Activated CD8-positive, alpha-beta memory T cell treated with anti-CD3 and anti-CD28 coated beads for 36 hours (primary cell): ENCODE results near the gene RPP14. TPM values are rescaled to one million over a fixed set of nuclear protein-coding genes. Genes with fewer than 3 reads are reported as not detected.
"Not testable (repeated sequence)": the region's sequence is repeated elsewhere in the genome, so short reads cannot be mapped to it uniquely, and the experiment has no call there.

Experiments
- CTCF ChIA-PET: fragments of 350-600 bp; sonication (Branson Sonifier 250); formaldehyde crosslinking; loops from one replicate; lab custom pipeline; 2021; ENCODE audit warnings: antibody characterized with exemption; lab: Charles Lee
- POLR2A ChIA-PET: fragments of 350-600 bp; sonication (Branson Sonifier 250); formaldehyde crosslinking; loops from one replicate; lab custom pipeline; 2021; ENCODE audit warnings: antibody characterized with exemption; lab: Charles Lee
- total RNA-seq, 2 experiments: library from RNA; stranded (reverse); gene quantifications; one replicate each; pipeline ENCODE4 v1.2.3, GENCODE V29; 2021

RPP14 gene
- 10 to 100 TPM; 24.9 to 26.7 TPM for total RNA-seq

DNA sequence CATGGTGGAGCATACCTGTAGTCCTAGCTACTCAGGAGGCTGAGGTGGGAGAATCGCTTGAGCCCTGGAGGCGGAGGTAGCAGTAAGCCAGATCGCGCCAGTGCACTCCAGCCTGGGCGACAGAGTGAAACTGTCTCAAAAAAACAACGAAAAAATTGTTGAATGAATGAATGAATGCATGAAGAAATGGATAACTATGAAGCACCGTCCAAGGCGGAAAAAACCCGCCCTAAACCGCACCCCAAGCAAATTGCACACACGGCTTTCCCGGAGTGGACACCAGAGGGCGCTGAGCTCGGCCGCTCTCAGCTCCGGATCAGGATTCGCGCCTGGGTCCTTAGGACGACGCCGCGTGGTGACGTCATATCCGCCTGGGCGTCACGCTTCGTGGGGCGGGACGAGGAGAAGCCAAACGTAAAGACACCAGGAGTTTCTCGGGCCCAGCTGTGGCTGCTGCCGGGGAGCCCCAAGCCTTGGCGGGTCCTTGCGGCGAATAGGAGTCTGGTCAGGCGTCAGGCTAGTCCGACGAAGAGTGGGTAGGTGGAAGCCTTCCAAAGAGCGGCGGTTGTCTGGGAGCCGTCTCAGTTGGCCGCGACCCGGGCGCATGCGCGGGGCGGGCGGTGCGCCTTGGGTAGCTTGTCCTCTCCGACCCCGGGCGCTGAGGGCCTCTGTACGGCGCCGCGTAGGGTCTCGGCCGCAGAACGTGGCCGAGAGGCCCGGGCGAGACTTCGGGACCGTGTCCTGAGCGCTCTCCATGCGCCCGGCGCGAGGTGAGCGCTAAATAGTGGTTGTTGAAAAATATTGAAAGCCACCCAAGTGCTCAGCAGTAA is at the start of gene RPP14, which contains the start of gene HTD2:
RPP14 (plus strand) TSS at position 364 of the 830 bp plus-strand sequence. CDS start 4,085 bp downstream, outside the sequence.
HTD2 (plus strand) TSS at position 639 of the 830 bp plus-strand sequence. CDS start 11,094 bp downstream, outside the sequence.
- CTCF ChIA-PET: interaction anchor here (0.7 to 4.5 kb wide), 31 partner anchors 8 to 322 kb away, joined by 3 to 26 read pairs (median 5); partner anchors contain the start of genes ABHD6, ACOX2, KCTD6 and PXK
- POLR2A ChIA-PET: interaction anchor here (0.6 to 2.2 kb wide), 10 partner anchors 14 to 243 kb away, joined by 3 to 12 read pairs (median 4); partner anchors contain the start of genes ABHD6, KCTD6, PDHB and PXK

DNA sequence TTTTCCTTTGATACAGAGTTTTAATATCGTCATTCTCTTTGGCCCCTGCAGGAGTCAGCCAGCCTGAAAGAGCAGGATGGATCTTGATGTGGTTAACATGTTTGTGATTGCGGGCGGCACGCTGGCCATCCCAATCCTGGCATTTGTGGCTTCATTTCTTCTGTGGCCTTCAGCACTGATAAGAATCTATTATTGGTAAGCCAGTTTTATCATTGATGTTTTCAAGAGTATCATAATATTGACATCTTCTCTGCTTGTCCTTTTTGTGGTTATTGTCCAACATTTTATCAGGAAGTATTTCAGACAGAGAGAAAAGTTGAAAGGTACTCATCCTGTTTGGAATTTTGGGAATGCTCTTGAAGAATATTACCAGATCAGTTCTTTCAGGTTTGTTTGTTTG is 49.5 kb upstream of the RPP14 start:
- POLR2A ChIA-PET: no interaction called here

DNA sequence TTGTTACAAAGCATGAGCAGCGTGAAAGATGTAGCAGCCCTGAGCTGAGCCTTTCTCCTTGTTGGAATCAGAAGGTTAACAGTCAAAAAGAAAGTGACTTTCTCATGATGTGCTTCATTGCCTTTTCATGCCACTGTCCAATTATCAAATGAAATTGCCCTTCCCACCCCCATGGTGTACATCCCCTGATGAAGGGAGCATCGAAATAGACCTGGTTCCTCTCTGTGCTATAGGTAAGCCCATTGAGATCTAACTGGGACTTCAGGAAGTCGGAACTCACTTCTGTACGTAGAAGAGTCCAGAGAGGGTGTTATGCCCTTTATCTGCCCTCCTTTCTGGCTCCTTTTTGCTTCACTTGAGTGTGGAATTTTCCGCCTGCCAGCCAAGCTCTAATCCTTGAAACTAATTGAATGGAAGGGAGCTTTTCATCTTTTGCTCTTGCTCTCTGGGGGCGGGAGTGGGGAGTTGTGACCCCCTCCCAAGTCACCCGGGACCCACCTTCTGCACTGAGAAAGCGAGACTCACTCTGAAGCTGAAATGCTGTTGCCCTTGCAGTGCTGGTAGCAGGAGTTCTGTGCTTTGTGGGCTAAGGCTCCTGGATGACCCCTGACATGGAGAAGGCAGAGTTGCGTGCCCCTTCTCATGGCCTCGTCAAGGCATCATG is 47.5 kb upstream of the RPP14 start:
- POLR2A ChIA-PET: no interaction called here
- CTCF ChIA-PET: no interaction called here

More for the DNA sequence above, 49.5 kb upstream of the RPP14 start:
- CTCF ChIA-PET: no interaction called here

DNA sequence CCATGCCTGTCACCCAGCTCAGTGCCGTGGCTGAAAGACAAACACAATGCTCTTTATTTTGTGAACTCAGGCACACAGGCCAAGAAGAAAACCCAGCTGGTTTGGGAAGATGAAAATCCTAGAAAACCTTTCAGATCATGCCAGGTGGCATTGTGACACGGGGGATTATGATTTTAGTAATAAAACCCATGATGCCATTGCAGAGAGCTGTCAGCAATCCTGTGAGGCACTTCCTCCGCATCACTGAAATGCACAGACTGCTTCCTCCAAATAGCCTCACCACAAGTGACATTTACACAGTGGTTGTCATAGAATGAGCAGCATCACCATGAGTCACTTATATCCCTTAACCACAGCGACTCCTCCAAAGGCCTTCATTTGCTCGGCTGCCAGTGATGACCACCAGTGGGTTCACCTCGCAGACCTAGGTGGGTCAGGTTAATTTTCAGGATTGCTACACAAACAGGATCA is 45.7 kb upstream of the RPP14 start:
- ChIA-PET CTCF (no interaction called here), POLR2A (no interaction called here)

DNA sequence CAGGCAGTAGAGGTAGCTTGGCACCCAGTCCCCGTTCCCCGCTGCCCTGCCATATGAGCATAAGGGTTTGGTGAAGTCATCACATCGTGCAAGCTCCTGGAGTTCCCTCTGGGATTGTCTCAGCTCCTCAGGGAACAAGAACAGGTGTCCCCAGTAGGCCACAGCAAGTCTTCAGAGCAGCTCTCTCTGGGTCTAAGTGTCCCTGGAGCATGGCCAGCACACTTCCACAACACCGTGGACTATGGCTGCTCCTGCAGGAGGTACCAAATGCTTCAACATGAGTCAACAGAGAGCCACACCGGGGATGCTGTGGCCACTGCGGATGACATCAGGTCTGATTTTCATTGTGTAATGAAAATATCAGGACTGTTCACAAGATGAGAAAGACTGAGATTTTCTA is 45.3 kb upstream of the RPP14 start:
- CTCF ChIA-PET: no interaction called here
- POLR2A ChIA-PET: no interaction called here

DNA sequence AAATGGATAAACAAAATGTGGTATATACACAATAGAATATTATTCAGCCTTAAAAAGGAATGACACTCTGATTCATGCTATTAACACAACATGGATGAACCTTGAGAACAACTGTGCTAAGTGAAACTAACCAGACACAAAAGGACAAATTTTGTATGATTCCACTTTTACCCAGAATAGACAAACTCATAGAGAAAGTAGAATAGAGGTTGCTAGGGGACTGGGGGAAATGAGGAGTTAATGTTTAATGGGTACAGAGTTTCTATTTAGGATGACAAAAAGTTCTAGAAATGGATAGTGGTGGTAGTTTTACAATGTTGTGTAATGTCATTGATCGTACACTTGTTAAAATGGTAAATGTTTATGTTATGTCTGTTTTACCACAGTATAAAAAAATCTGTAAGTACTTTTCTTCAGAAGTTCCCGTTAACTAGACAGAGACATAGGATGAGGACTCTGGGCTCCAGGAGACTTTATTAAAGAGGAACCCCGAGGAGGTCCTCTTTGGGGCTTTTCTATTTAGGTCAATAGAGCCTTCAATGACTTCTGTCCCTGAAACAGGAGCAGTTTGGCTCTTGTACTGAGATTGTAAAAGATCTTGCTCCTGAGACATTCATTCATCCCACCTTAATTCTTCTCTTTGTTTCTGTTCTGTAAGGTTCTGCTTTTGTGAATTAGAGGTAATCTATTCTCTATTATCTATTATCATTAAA is 43.9 kb upstream of the RPP14 start:
- ChIA-PET CTCF (no interaction called here), POLR2A (no interaction called here)

DNA sequence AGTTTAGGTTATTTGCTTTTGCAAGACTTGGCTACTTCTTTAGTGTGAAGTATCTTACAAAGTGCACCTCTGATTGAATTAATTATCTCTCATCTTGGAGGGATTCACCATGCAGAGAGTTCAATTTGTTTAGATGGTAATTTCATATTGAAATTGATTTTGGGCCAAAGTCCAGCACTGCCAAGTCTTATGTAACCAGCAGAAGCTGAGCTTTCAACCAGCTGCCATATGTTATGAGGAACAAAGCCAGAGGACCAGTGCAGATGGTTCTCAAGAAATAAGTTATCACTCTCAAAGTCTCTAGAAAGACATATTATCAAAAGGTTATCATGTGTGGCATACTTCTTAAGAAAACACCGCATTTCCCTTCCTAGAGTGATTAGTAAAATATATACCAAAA is 39.5 kb upstream of the RPP14 start:
- ChIA-PET CTCF (no interaction called here), POLR2A (no interaction called here)

DNA sequence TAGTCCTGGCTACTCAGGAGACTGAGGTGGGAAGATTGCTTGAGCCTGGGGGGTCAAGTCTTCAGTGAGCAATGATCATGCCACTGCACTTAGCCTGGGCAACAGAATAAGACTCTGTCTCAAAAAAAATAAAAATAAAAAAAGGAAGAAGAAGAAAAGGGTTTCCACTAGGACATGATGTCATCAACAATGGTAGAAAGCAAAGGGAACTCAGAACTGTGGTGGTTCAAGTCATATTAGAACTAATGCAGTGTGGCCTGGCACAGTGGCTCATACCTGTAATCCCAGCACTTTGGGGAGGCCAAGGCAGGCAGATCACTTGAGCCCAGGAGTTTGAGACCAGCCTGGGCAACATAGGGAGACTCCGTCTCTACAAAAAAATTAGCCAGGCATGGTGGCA is 38.5 kb upstream of the RPP14 start:
- CTCF ChIA-PET, POLR2A ChIA-PET: not testable (repeated sequence)

DNA sequence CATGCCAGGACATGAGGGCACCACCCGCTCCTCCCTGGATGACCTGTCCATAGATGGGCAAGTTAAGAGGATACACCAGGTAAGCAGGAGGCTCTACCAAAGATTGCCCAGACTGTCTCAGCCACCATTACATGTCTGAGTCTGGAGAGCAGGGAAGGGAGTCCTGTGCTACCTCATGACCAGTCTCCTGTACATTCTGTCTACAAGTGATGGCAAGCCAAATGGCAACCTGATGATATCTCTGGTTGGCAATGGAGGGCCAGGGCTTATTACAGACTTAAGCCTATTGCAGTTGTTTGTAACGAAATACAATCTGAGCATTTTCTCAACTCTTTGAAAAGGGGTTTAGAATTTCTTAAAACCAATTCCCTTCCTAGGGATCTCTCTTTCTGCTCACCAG is 36.7 kb upstream of the RPP14 start:
- CTCF ChIA-PET: interaction anchor here (0.6 kb wide), 1 partner anchor 45 kb away, joined by 3 read pairs; no protein-coding TSS in a partner anchor
- POLR2A ChIA-PET: no interaction called here

DNA sequence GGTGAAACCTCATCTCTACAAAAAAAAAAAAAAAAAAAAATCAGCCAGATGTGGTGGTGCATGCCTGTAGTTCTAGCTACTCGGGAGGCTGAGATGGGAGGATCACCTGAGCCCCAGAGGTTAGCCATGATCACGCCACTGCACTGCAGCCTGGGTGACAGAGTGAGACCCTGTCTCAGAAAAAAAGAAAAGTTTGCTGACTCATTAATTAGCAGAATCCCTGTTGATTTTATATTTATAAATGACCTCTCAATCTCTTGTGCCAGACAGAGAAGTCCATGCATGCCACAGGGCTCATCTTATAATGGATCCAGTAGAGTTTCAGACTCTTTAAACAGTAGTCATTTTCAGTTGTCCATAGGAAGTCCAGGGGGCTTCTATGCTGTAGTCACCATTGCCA is 35.6 kb upstream of the RPP14 start:
- CTCF ChIA-PET: no interaction called here
- POLR2A ChIA-PET: no interaction called here

DNA sequence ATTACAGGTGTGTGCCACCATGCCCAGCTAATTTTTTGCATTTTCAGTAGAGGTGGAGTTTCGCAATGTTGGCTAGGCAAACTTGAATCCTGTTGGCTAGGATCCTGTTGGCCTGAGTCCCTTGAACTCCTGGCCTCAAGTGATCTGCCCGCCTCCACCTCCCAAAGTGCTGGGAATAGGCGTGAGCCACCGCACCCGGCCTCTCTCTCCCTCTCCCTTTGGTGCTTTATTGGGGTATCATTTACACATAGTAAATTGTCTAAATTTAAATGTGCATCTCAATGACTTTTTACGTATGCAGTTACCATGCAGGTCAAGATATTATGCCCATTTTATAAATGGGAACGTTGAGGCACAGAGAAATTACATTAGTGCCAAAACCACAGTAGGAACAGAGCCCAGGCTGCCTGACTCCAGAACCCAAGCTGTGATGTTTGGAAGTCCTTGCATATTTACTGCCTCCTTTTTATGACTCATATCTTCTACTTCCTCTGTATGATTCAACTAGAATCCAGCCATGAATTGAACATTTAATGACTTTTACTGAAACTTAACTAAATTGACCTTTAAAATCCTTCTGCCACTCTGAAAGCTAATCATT is 34.0 kb upstream of the RPP14 start:
- ChIA-PET CTCF (interaction anchor here (1.2 to 1.8 kb wide), 2 partner anchors 11 to 34 kb away, joined by 3 to 4 read pairs; partner anchors contain the start of genes HTD2 and RPP14), POLR2A (no interaction called here)

DNA sequence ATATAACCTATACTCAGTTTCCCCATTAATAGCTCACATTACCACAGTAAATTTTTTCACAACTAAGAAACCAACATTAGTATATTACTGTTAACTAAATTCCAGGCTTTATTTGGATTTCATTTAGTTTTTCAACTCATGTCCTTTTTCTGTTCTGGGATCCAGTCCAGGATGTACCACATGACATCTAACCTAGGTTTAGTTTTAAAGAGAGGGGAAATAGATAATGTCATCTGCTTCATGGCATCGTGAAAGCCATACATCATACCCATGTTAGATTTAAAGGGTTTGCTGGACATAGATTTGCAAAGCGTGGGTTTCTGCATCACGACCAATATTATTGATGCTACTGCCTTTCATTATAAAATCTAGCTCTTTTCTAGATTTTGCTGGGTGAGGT is 33.2 kb upstream of the RPP14 start:
- POLR2A ChIA-PET: no interaction called here
- CTCF ChIA-PET: interaction anchor here (1.2 to 1.8 kb wide), 2 partner anchors 10 to 33 kb away, joined by 3 to 4 read pairs; partner anchors contain the start of genes HTD2 and RPP14

DNA sequence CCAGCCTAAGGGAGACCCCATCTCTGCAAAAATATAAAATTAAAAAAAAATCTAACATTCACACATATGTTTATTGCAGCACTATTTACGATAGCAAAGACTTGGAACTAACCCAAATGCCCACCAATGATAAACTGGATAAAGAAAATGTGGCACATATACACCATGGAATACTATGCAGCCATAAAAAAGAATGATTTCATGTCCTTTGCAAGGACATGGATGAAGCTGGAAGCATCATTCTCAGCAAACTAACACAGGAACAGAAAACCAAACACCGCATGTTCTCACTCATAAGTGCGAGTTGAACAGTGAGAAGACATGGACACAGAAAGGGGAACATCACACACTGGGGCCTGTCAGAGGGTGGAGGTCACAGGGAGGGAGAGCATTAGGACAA is 32.7 kb upstream of the RPP14 start:
- CTCF ChIA-PET: interaction anchor here (1.8 kb wide), 1 partner anchor 33 kb away, joined by 4 read pairs; the partner anchor contains the start of genes HTD2 and RPP14
- POLR2A ChIA-PET: not testable (repeated sequence)

DNA sequence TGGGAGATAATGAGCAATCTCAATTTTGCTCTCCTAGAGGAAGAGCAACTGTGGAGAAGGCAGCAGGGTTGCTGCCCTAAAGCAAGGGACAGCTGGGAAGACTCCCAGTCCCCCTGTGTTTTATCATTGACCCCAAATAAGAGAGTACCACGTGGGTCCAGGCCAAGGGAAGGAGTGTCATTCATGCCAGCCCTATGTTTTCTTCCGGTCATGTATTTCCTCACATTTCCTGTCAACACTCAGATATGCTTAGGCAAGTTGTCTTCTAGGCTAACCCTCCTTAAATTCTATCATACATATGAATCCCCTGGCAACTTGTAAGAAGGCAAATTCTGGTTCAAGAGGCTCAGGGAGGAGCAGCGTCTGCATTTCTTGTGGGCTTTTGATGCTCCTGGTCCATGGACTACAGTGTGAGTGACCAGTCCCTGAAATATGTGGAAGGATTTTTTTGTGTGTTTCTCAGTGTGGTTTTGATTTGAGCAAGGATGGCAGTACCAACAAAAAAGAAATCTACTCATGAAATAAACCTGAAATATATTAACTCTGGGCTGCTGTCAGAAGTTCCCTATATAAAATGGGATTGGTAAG is 31.9 kb upstream of the RPP14 start:
- ChIA-PET POLR2A (no interaction called here), CTCF (no interaction called here)

DNA sequence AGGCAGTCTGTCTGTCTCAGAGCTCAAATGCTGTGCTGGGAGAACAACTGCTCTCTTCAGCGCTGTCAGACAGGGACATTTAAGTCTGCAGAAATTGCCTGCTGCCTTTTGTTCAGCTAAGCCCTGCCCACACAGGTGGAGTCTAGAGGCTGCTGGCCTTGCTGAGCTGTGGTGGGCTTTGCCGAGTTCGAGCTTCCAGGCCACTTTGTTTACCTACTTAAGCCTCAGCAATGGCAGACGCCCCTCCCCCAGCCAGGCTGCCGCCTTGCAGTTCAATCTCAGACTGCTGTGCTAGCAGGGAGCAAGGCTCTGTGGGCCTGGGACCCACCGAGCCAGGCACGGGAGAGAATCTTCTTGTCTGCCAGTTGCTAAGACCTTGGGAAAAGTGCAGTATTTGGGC is 25.0 kb upstream of the RPP14 start:
- ChIA-PET POLR2A (interaction anchor here (0.8 kb wide), 1 partner anchor 44 kb away, joined by 3 read pairs; the partner anchor contains the start of gene ABHD6), CTCF (no interaction called here)

DNA sequence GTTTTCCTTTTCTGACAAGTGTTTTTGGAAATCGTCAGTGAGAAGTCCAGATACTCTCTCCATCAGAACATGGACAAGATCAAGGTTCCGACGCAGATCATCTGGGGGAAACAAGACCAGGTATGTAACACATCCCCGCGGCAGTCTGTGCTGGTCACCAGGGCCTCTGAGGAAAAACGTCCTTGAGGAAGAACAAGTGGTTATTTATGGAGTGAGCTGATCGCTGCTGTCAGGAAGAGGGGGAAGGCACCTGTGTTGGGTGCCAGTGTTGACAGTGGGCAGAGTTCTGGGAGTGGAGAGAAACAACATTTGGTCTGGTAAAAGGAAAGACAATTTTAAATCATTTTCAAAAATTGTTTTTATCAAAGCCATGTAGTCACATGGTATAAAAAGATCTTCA is 20.7 kb upstream of the RPP14 start:
- CTCF ChIA-PET: interaction anchor here (0.5 kb wide), 1 partner anchor 1139 kb away, joined by 3 read pairs; no protein-coding TSS in a partner anchor
- POLR2A ChIA-PET: no interaction called here

DNA sequence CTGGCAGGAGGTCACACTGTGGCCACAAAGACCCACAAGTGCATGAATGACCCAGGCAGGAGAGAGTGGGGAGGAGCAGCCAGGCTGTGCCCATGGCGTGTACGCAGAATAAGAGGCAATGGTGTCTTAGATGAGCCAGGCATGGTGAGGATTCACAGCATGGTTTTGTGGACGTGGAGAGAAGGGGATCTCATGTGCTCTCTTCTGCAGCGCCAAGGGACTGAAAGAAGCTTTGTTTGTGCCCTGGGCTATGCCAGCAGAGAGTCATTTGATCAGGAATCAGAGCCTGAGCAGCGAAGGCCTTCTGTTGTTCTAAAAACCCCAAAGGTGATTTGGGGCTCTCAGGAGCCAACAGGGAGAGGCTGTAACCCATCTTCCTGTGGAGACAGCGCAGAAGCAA is 18.7 kb upstream of the RPP14 start:
- CTCF ChIA-PET: no interaction called here
- POLR2A ChIA-PET: no interaction called here

DNA sequence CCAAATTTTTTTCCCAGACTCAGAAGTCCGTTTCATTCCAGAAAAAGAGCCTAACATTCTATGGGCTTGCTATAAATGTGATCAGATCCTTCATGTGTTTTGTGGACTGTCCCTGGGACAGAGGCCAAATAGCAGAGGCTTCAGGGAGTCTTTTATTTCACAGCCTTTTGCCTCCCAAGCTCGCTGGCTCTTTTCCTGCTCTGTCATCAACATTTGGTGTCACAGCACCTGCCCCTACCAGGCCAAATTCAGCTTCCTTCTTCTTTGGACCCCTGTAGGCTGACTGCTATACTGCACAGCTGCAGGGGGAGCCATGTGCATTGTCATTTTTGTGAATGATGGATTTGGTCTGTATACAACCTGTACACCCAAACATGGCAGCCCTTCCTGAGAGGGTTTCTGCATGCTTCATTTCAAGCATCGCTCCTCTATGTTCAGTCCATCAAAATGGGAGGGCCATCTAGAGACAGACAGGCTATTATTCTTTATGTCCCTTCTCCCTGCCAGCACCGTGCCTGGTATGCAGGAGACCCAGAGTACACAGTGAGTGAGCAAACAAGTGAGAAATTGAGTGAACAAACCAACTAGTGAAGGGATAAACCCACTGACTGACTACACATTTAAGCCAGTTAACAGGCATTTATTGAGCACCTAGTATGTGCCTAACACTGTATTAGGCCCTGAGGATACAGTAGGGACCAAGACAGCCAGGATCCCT is 17.9 kb upstream of the RPP14 start:
- POLR2A ChIA-PET: no interaction called here
- CTCF ChIA-PET: no interaction called here
